ENCODE results near the gene RNASE4.
"Not testable (repeated sequence)": the region's sequence is repeated elsewhere in the genome, so short reads cannot be mapped to it uniquely, and the experiment has no call there.

RNASE4 gene

DNA sequence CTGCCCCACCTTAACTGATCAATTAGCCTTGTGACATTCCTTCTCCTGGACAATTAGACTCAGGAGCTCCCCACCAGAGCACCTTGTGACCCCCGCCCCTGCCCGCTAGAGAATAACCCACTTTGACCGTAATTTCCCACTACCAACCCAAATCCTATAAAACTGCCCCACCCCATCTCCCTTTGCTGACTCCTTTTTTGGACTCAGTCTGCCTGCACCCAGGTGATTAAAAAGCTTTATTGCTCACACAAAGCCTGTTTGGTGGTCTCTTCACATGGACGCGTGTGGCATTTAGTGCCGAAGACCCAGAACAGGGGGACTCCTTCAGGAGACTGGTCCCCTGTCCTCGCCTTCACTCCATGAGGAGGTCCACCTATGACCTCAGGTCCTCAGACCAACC is 16.6 kb downstream of the RNASE4 start:
- not testable (repeated sequence) for DNase-seq

DNA sequence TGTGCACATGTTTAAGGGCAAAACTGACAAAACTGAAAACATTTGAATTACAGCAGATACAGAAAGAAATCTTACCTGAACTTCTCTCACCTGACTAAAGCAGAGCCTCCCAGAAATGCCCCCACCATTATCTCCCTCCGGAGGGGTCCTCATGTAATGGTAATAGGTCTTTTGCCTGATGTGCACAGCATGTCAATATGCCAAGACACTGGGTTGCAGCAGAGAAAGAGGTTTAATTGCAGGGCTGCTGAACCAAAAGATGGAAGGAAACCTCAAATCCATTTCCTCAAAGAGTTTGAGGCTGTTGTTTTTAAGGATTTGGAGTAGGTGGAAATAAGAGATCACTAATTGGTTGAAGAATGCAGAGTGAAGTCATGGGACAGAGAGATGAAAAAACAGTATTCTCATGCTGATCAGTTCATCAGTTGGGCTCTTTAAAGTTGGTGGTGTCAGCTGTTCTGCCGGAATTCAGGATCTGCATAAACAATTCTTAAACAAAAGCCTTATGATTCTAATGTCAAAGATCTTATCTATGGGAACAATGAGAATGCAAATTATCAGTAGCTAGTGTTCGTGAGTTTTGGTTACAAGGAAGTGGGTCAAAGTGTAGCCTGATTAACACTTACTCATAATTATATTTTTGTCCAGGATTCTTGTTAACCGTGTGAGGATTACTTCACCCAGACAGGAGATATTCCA is 22.4 kb downstream of the RNASE4 start:
- DNase-seq: no peak

DNA sequence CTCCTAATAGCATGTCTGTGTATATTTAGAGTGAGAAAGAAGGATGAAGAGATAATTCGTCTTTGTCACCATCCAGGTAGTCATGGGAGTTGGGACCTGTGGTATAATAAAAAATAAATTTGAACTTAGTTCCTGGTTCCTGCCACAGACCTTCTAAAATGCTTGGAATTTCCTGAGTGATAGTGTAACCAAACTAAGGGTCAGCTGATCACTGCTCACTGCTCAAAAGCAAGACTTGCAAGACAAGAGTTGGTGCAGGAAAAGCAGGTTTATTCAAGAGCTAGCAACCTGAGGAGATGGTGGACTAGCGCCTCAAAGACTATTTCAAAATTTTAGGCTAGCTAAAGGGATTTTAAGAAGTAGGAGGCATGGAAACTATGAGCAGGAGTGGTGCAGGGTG is 23.3 kb downstream of the RNASE4 start:
- DNase-seq: no peak

DNA sequence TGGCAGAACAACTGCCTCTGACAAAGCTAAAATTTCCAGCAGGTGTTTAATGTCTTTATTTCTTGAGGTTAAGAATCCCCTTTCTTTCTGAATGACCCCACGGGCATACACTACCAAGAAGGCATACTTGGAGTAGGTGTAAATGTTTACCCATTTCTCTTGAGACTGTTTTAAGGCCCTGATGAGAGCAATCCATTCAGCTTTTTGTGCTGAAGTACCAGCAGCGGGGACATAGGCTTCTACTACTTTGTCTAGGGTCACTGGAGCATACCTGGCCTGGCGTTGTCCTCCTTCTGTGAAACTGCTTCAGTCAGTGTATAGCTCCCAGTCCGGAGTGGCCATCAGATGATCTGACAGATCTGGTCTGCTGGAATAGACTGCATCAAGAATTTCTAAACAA is 26.9 kb downstream of the RNASE4 start:
- DNase-seq: no peak

DNA sequence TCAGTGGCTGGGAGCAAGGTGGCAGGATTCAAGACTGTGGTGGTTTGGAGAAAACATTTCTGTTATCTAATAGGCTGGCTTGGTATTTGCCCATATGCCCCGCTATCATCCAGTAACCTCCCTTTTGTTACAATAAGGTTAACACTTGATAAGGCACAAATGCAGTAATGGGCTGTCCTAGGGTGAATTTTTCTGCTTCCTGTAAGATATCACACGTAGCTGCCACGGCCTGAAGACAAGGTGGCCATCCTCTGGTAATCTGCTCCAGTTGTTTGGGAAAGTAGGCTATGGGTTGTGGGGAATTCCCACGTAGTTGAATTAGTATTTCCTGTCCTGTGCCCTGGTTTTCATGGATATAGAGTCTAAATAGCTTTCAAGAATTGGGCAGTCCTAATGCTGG is 27.3 kb downstream of the RNASE4 start:
- no peak for DNase-seq

DNA sequence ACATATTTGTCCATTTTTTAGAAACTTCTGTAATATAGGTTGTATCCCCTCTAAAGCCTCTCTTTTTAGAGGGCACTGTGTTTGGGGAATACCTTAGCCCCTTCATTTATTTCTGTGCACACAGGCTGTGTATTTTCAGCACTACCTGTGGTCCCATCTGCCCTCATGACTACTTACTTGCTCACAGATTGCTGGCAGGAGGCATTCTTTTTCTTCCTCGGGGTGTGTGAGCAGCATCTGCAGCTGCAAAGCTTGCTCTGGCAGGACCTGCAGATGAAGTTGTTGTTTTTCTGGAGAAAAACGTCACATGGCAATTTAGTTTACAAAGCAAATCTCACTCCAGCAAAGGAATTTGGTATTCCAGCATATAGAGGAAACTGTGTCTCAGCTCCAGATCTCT is 28.5 kb downstream of the RNASE4 start:
- no peak for DNase-seq

DNA sequence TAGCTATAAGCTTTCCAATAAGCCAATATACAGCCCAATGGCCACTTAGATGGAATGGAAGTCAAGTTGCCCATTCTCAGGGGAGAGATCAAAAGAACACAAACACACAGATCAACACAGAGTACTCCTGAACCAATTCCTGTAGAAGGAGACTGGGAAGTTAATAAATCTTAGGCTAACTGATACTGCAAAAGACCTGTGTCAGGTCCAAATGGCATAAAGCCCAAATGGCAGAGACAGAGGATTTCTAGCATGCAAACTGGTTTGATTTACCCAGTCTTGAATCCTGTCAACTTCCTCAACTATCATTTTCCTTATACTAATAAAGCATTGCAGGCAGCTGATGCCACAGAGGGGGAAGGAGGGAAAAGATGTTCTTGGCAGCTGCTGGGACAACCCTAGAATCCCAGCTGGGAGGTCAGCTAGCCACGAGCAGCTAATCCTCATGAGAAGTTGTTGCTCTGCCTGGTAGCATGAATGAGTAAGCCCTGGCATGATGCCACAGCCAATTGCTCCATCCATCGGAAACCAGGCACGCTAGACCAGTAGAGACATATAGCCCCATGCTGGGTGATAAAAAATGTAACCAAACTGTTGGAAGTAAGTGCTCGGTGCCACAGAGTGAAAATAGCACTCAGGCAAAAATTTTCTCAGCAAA is 30.4 kb downstream of the RNASE4 start:
- no peak for DNase-seq

DNA sequence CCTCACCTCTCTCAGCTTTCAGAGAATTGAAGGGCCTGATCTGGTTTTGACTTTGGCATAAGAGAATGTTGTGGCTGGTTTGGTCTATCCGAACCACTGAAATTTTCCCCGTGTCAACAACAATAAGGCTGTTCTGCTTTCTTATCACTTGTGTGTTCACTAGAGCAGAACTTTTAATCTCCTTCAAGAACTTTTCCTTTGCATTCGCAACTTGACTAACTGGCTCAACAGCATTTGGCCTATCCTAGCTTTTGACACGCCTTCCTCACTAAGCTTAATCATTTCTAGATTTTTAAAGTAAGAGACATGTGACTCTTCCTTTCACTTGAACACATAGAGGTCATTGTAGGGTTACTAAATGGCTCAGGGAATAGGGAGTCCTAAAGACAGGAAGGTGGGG is 35.4 kb downstream of the RNASE4 start:
- DNase-seq: no peak

DNA sequence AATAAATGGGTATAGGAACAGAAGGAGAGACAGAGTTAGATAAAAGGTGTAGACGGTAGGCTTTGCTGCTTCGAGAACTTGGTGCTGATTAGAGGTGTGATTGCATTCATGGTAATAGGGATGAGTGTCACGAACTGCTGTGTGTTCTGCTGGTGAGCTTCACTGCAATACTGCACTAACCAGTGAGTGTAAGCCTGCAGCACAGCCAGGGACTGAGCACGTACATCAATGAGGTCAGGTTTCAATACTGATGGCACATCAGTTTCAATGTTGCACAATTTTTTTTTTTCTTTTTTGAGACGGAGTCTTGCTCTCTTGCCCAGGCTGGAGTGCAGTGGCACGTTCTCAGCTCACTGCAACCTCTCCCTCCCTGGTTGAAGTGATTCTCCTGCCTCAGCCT is 36.4 kb downstream of the RNASE4 start:
- no peak for DNase-seq

DNA sequence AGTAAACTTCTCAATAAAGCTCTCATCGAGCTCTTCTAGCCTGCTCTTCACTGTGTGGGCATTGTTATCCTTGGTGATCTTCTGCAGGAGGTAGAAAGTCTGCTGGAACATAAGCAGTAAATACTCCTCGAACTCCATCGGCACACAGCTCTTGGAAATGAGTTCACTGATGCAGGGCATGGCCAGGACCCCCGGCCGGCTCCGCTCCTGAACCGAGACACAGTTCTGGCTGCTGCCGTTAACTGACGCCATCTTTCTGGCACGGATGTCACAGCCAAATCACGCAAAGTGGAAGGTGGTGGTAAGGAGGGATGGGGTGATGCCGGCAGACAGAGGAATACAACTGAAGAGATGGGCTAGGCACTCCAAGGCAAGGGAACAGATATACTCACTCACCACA is 37.7 kb downstream of the RNASE4 start:
- DNase-seq: no peak

DNA sequence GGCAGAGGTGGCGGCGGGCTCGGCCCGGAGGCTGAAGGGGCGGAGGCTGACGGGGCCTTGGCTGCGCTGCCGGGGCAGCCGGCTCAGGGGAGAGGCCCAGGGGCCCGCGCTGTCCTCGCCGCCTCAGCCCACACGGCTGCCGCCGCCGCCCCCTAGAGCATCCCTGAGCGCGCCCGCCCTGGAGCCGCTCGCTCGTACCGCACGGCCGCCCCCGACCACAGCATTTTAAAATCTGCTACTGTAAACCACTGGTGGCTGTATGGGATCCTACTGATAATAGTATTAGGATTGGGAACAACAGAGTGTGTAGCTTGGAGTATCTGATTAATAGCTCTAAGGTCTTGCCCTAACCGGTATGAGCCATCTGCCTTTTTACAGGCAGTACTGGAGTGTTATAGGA is 39.1 kb downstream of the RNASE4 start:
- no peak for DNase-seq

DNA sequence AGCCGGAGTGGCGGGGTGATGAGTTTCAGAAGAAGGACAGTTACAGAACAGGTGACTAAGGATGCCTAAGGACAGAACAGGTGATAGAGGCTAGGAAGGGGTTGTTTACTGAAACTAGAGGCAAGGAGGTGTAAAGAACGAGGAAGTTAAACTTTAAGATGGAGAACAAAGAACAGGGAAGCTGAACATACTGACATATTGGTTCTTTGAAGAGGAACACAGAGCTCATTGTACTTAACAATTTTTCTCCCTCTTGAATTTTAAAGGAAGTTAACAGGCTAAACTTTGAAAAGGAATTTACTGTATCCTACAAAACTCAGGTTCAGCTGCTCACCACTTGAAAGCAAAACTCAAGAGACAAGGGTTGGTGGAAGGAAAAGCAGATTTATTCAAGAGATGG is 41.8 kb downstream of the RNASE4 start:
- DNase-seq: not testable (repeated sequence)

DNA sequence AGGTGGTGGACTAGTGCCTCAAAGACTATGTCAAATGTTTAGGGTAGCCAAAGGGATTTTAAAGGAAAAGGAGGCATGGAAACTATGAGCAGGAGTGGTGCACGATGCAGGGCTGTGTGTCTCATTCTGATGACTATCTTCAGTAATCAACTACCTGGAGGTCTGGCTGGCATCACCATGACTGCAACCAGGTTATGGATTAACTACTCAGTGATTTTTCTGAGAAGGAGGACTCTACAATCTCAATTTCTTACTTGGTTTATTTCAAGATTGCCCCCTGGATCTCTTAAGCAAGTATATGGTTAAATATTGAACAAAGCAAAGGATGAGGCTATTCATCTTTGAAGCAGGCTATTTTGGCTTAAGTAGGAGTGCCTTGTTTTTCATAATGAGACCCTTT is 42.2 kb downstream of the RNASE4 start:
- DNase-seq: no peak

DNA sequence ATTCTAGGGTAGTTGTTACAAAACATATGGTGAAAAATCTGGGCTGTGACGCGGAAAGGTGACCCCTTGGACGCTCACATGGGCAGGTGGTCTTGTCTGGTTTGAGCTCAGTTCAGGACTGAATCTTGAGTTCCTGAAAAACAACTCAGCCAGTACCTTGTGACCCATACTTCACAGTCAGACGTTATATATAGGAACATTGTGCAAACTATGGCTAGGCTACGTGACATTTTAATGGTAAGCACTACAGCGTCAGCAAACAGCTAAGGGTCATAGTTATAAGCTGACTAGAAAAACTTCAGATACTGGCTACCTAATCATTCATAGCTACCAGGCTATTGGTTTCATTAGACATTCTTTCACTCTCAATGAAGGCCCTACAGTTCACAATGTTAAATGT is 46.5 kb downstream of the RNASE4 start:
- no peak for DNase-seq

DNA sequence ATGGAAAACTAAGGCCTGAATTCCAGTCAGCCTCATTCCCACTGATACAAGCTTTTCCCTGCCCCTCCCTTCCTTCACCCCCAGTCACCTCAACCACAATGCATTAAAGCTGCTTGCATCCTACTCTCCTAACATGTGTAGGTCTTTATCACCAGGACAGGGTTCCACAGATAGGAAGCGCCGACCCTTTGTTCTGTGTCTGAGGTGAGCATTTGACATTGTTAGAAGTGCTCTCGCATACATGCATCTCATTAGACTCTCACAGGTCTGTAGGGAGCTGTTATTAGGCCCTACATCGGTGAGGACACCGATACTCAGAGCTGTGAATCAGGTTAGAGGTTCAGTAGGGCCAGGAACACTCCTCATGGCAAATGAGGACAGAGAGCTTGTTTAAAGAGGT is 48.1 kb downstream of the RNASE4 start:
- no peak for DNase-seq

DNA sequence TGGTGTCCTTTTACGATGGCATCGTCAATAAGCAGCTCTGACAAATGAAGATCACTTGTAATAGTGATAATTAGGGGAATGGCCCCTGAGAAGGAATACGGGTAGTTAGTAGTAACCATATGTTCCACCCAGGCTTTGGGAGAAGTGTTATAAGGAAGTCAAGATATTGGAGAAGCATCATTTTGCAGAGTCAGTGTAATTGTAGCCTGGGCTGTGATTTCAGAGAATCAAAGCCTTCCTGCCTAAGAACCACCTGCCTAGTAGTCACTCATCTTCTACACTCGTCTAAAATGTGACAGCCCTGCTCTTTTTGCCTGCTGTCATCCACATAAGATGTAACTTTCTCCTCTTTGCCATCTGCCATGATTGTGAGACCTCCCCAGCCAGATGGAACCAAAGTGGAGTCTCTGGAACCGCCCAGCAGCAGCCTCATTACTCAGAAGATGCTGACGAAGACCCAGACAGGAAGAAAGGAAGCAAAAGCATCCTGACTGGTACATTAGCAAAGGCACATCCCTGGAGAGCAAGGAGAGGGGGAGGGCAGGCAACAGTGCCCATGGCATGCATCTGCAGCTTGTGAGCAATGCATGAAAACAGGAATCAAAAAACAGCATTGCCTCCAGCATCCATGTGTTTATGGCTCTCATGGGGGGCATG is 48.7 kb downstream of the RNASE4 start:
- DNase-seq: no peak

DNA sequence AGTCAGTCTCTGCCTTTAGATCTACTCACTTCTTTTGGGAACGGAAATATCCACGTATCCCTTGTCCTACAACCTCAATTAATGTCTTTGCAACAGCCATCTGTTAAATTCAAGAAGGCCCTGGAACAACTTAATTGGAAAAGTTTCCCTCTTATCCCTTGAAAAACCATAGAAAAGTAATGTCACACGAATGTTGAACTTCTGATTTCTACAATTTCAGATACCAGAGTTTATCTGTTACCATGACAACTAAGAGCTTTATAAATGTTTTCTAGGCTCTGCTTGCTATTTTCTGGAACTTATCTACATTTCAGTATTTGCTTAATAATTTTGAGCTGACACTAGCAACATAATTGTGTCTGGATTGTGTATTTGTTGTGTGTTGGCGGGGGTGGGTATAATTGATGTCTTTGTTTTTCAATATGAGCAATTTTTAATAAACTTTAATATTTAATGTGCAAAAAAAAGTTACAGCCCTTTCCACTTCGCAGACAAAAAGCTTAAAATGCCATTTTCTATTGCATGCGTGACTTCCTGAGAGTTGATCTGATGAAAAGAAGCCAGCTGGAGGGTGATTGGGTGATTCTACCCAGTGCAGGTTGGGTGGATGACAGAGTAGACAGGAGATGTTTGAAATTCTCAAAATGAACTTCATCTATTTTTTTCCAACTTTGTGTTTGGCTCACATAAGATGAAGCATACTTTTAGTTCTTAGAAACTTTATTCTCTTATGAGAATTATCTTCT is 49.5 kb downstream of the RNASE4 start:
- no peak for DNase-seq

DNA sequence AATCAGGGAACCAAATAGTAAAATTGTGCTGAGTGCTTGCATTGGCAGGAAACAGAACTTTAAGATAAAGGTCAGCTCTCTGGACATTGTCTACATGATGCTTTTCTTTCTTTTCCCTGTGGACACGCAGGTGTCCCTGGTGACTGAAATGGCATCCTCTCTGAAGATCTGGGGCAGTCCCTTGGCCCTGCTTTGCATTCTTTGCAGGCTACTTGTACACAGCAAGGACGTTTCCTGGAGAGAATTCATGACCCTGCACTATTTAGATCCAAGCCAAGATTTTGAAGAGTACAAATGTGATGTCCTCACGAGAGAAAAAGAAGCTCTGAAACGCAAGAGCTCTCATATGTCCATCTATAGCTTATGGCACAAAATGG is 50.1 kb downstream of the RNASE4 start:
- no peak for DNase-seq

DNA sequence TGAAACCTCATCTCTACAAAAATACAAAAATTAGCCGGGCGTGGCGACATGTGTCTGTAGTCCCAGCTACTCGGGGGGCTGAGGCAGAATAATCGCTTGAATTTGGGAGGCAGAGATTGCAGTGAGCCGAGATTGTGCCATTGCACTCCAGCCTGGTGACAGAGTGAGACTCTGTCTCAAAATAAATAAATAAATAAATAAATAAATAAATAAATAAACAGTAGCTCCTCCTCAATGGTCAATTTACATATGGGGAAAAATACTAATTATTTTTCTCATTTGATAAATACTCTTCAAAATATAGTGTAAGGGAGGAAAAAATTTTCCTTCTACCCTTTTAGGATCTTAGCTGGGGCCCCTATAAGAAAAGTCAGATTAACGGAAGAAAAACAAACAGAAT is 53.9 kb downstream of the RNASE4 start:
- DNase-seq: not testable (repeated sequence)

DNA sequence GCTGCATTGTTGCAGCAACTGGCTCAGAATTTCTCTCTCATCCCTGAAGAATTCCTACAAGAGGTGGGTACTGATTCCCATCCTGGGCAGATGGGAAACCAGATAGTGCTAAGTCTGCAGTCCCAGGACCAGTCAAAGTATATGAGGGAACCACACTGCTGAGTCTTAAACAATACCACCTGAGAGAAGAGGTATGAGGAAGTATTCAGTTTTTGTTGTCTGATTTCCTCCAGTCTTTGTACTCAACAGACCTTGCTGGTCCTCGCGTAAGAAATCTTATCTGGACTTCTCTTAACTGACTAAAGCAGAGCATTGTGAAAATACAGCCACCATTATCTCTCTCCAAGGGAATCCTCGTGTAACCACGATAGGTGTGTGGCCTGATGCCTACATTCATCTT is 57.8 kb downstream of the RNASE4 start:
- no peak for DNase-seq

DNA sequence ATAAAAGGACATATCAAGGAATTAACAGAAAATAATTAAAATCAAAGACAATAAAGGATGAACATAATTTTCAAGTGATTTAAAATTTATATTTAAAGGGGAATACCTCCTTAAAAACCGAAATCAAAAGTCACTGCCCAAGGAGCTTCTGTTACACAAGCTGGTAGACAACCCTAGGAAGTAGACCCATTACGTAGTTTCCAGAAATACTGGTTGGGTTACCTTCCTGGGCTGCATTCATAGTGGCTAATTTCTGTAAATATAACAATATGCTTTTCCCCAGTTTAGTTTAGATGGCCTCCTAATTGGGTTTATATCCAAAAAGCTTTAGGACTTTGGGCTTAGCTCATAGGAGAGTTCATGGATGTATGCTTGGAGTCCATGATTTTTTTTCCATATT is 59.2 kb downstream of the RNASE4 start:
- DNase-seq: no peak

DNA sequence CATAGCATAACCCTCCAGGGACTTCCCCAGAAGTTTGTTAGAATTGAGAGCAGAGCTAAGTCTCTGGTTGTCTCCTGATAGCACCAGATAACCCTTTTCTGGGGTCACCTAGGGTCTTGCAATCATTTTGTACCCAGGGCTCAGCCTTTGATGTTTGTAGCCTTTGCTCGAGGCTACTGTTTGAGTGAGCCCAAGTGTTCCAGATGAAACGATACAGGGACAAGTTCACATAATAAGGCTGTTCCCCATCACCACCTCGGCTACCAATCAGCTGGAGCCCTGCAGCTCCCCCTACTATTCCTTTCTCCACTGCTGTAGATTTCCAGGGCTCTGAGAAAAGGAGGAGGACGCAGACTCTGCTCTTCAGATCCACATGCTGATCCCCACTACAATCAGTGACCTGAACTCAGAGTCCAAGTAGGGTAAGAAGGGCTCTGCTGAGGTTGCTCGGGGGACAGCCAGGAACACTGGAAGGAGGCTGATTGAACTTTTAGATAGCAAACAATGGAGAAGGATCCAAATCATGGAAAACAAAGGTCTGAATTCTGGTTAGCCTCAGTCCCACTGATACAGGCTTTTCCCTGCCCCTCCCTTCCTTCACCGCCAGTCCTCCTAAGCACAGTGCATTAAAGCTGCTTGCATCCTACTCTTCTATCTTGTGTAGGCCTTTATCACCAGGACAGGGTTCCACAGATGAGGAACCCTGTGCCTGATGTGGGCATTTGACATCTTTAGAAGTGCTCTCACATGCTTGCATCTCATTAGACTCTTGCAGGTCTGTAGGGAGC is 61.4 kb downstream of the RNASE4 start, which contains the start of gene EDDM3A:
TSS of gene EDDM3A (plus strand) at position 317 of the 788 bp plus-strand sequence. CDS start 1,694 bp downstream, outside the sequence.
- DNase-seq: no peak

DNA sequence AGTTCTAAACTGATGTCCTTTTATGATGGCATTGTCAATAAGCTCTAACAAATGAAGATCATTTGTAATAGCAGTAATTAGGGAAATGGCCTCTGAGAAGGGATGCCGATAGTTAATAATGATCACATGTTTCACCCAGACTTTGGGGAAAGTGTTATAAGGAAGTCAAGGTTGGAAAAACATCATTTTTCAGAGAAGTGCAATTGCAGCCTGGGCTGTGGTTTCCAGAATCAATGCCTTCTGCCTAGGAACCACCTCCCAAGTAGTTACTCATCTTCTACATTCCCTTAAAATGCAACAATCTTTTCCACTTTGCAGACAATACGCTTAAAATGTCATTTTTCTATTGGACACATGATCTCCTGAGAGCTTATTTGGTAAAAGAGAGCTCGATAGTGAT is 62.2 kb downstream of the RNASE4 start:
- DNase-seq: no peak

Data from NCI-H1092 treated with DMSO at 0.1 percent for 48 hours (cell line).